Activated CD8-positive, alpha-beta T cell treated with anti-CD3 and anti-CD28 coated beads, Interleukin-2, amount 10 ng/mL, durations not matched to agents 7 days and 5 days (primary cell): ENCODE results near the gene EYS. TPM values are rescaled to one million over a fixed set of nuclear protein-coding genes. Genes with fewer than 3 reads are reported as not detected.
"Not testable (repeated sequence)": the region's sequence is repeated elsewhere in the genome, so short reads cannot be mapped to it uniquely, and the experiment has no call there.

Experiments used
- ATAC-seq: fragments of 150-1000 bp; cut with Tn5 transposase; one replicate; pipeline ENCODE4 v1.10.0; 2021; ENCODE audit warnings: moderate library complexity
- CTCF ChIA-PET: fragments of 350-600 bp; sonication (Branson Sonifier 250); formaldehyde crosslinking; loops from one replicate; lab custom pipeline; 2021; ENCODE audit warnings: antibody characterized with exemption; lab: Charles Lee
- POLR2A ChIA-PET: fragments of 350-600 bp; sonication (Branson Sonifier 250); formaldehyde crosslinking; loops from one replicate; lab custom pipeline; 2021; ENCODE audit warnings: antibody characterized with exemption; lab: Charles Lee
- DNase-seq: peaks from one replicate; pipeline ENCODE4 v3.0.0-alpha.2; 2020
- H3K27ac Mint-ChIP-seq: one replicate; pipeline ENCODE4 v1.8.0; 2021; ENCODE audit warnings: mild to moderate bottlenecking, mixed read lengths
- H3K27me3 Mint-ChIP-seq: one replicate; pipeline ENCODE4 v1.8.0; 2021; ENCODE audit warnings: low read depth, mixed read lengths
- H3K36me3 Mint-ChIP-seq: one replicate; pipeline ENCODE4 v1.8.0; 2021; ENCODE audit warnings: low read depth, mixed read lengths
- H3K4me1 Mint-ChIP-seq: one replicate; pipeline ENCODE4 v1.8.0; 2021; ENCODE audit warnings: low read depth, mixed read lengths
- H3K4me3 Mint-ChIP-seq: one replicate; pipeline ENCODE4 v1.8.0; 2021; ENCODE audit warnings: mild to moderate bottlenecking, mixed read lengths
- H3K9me3 Mint-ChIP-seq: one replicate; pipeline ENCODE4 v1.8.0; 2022; ENCODE audit warnings: mixed read lengths; ENCODE audit not compliant: insufficient read depth
- total RNA-seq, 2 experiments: library from RNA; stranded (reverse); gene quantifications; one replicate each; pipeline ENCODE4 v1.2.3, GENCODE V29; 2021

Gene EYS
- total RNA-seq, 2 experiments from 2014 or later: not detected

DNA sequence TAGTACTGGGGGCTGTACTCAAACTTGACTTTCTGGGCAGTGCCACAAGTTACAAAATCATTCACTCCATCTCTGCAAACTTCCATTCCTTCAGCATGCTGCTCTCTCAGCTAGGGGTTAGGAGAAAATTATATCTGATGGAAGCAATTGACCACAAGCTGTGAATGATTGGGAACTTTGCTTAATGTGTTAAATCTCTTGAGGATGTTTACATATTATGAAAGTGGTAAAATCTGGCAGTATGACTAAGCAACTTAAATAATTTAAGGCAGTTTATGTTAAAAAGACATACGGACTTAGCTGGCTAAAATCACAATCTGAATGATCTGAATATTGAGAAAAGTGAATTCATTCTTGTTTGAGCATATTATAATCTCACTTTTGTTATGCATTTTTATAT lies 1656.4 kb downstream of the EYS start:
- Mint-ChIP-seq H3K4me3 (no peak overlapping the region), H3K27me3 (no peaks in the 10 kb centered on the region), H3K36me3 (no peaks in the 10 kb centered on the region), H3K27ac (no peak overlapping the region), H3K4me1 (no peaks in the 10 kb centered on the region), H3K9me3 (no peaks in the 10 kb centered on the region)
- no peak for DNase-seq
- CTCF ChIA-PET: no interaction called here
- POLR2A ChIA-PET: no interaction called here
- ATAC-seq: no peak

GRCh38 chr6:64049736-64050135 lies 1657.3 kb downstream of the EYS start:
- ChIA-PET CTCF (no interaction called here), POLR2A (no interaction called here)
- DNase-seq (no peak), ATAC-seq (no peak)
- Mint-ChIP-seq H3K4me3 (no peak overlapping the region), H3K27ac (no peak overlapping the region), H3K9me3 (no peaks in the 10 kb centered on the region), H3K27me3 (no peaks in the 10 kb centered on the region), H3K36me3 (no peaks in the 10 kb centered on the region), H3K4me1 (no peaks in the 10 kb centered on the region)

GRCh38 chr6:64046746-64047208 lies 1660.2 kb downstream of the EYS start:
- no peaks in the 10 kb centered on the region for H3K9me3 Mint-ChIP-seq

GRCh38 chr6:64041373-64041772 lies 1665.7 kb downstream of the EYS start:
- no peak for ATAC-seq
- Mint-ChIP-seq H3K36me3 (no peaks in the 10 kb centered on the region), H3K4me3 (no peak overlapping the region), H3K4me1 (no peaks in the 10 kb centered on the region), H3K9me3 (no peaks in the 10 kb centered on the region), H3K27ac (no peak overlapping the region), H3K27me3 (no peaks in the 10 kb centered on the region)
- no peak for DNase-seq
- CTCF ChIA-PET: no interaction called here
- POLR2A ChIA-PET: no interaction called here

More at GRCh38 chr6:64046746-64047208, 1660.2 kb downstream of the EYS start:
- DNase-seq (no peak), ATAC-seq (no peak)
- H3K4me3 Mint-ChIP-seq: no peak overlapping the region
- CTCF ChIA-PET: no interaction called here
- no peaks in the 10 kb centered on the region for H3K27me3 Mint-ChIP-seq
- no peaks in the 10 kb centered on the region for H3K4me1 Mint-ChIP-seq
- H3K36me3 Mint-ChIP-seq: no peaks in the 10 kb centered on the region
- H3K27ac Mint-ChIP-seq: no peak overlapping the region
- POLR2A ChIA-PET: no interaction called here

- DNase-seq: no peak
- Mint-ChIP-seq H3K4me1 (no peaks in the 10 kb centered on the region), H3K9me3 (no peaks in the 10 kb centered on the region), H3K36me3 (no peaks in the 10 kb centered on the region), H3K27ac (no peak overlapping the region), H3K27me3 (no peaks in the 10 kb centered on the region), H3K4me3 (no peak overlapping the region)
- ATAC-seq: no peak
- CTCF ChIA-PET: no interaction called here
- POLR2A ChIA-PET: no interaction called here
Measured at GRCh38 chr6:64040113-64040512, 1666.9 kb downstream of the EYS start.

DNA sequence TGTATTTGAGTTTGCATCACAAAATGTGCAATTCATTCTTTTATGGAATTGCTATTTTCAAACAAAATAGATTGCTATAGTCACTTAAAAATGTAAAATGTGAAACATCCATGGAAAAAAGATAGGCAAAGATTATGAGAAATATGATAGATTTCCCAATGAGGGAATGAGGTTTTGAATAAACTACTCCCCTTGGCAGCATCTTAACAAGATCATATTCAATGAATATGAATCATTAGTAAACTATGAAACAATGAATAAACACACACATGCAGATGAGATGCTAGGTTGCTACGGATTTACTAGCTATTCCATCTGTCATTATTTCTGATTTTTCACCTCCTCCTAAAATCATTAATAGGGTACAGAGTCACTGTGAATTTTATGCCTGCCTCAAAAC lies 1669.6 kb downstream of the EYS start:
- CTCF ChIA-PET: no interaction called here
- no peak for DNase-seq
- Mint-ChIP-seq H3K9me3 (no peaks in the 10 kb centered on the region), H3K36me3 (no peaks in the 10 kb centered on the region), H3K27me3 (no peaks in the 10 kb centered on the region), H3K27ac (no peak overlapping the region), H3K4me1 (no peaks in the 10 kb centered on the region), H3K4me3 (no peak overlapping the region)
- POLR2A ChIA-PET: no interaction called here
- ATAC-seq: no peak

GRCh38 chr6:64034910-64035655 lies 1671.9 kb downstream of the EYS start:
- H3K27ac Mint-ChIP-seq: no peak overlapping the region
- H3K27me3 Mint-ChIP-seq: no peaks in the 10 kb centered on the region
- ATAC-seq (no peak), DNase-seq (no peak)
- CTCF ChIA-PET: no interaction called here
- POLR2A ChIA-PET: no interaction called here
- peaks cover 6% of the 10 kb centered on the region for H3K9me3 Mint-ChIP-seq
- no peaks in the 10 kb centered on the region for H3K36me3 Mint-ChIP-seq
- no peak overlapping the region for H3K4me3 Mint-ChIP-seq
- no peaks in the 10 kb centered on the region for H3K4me1 Mint-ChIP-seq

GRCh38 chr6:64034291-64034690 lies 1672.7 kb downstream of the EYS start:
- H3K4me1 Mint-ChIP-seq: no peaks in the 10 kb centered on the region
- H3K36me3 Mint-ChIP-seq: no peaks in the 10 kb centered on the region
- CTCF ChIA-PET: no interaction called here
- no peak overlapping the region for H3K27ac Mint-ChIP-seq
- POLR2A ChIA-PET: no interaction called here
- no peaks in the 10 kb centered on the region for H3K27me3 Mint-ChIP-seq
- ATAC-seq (no peak), DNase-seq (no peak)
- peaks cover 6% of the 10 kb centered on the region for H3K9me3 Mint-ChIP-seq
- no peak overlapping the region for H3K4me3 Mint-ChIP-seq

GRCh38 chr6:64030950-64031618 lies 1675.9 kb downstream of the EYS start:
- DNase-seq, H3K4me1 Mint-ChIP-seq, ATAC-seq, H3K9me3 Mint-ChIP-seq, H3K27me3 Mint-ChIP-seq, H3K36me3 Mint-ChIP-seq, CTCF ChIA-PET, POLR2A ChIA-PET, H3K4me3 Mint-ChIP-seq, H3K27ac Mint-ChIP-seq: not testable (repeated sequence)

DNA sequence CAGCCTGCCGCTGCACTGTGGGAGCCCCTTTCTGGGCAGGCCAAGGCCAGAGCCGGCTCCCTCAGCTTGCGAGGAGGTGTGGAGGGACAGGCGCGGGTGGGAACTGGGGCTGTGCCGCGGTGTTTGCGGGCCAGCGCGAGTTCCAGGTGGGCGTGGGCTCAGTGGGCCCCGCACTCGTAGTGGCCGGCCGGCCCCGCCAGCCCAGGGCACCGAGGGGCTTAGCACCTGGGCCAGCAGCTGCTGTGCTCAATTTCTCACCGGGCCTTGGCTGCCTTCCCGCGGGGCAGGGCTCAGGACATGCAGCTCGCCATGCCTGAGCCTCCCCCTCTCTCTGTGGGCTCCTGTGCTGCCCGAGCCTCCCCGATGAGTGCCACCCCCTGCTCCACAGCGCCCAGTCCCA lies 1683.3 kb downstream of the EYS start:
- no peak for DNase-seq
- no peaks in the 10 kb centered on the region for H3K27me3 Mint-ChIP-seq
- no peak for ATAC-seq
- ChIA-PET CTCF (no interaction called here), POLR2A (no interaction called here)
- H3K27ac Mint-ChIP-seq: no peak overlapping the region
- H3K9me3 Mint-ChIP-seq: no peaks in the 10 kb centered on the region
- no peak overlapping the region for H3K4me3 Mint-ChIP-seq
- no peaks in the 10 kb centered on the region for H3K36me3 Mint-ChIP-seq
- no peaks in the 10 kb centered on the region for H3K4me1 Mint-ChIP-seq

- no peak overlapping the region for H3K27ac Mint-ChIP-seq
- H3K27me3 Mint-ChIP-seq: no peaks in the 10 kb centered on the region
- no peak overlapping the region for H3K4me3 Mint-ChIP-seq
- ATAC-seq: no peak
- no peak for DNase-seq
- H3K4me1 Mint-ChIP-seq: no peaks in the 10 kb centered on the region
- ChIA-PET CTCF (no interaction called here), POLR2A (no interaction called here)
- no peaks in the 10 kb centered on the region for H3K36me3 Mint-ChIP-seq
- H3K9me3 Mint-ChIP-seq: no peaks in the 10 kb centered on the region
Measured at GRCh38 chr6:64014595-64014994, 1692.4 kb downstream of the EYS start.

DNA sequence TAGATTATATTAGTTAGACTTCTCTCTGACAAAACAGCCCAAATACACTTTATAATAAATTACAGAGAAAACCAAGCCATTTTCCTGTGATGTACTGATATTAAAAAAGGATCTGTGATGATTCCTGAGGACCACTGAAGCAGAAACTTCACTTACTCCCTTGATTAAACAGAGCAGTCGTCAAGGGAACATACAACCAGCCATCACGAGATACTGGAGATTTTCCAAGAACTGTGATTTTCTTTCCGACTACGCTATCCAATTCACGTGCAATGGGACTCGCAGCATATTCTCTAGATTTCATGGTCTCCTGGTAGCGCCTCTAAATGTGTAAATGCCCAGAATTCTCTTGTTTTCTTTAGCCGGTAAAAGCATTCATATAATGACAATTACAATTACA lies 1694.0 kb downstream of the EYS start:
- CTCF ChIA-PET: no interaction called here
- no peaks in the 10 kb centered on the region for H3K36me3 Mint-ChIP-seq
- H3K4me1 Mint-ChIP-seq: no peaks in the 10 kb centered on the region
- no peaks in the 10 kb centered on the region for H3K27me3 Mint-ChIP-seq
- POLR2A ChIA-PET: no interaction called here
- ATAC-seq (no peak), DNase-seq (no peak)
- no peak overlapping the region for H3K27ac Mint-ChIP-seq
- no peaks in the 10 kb centered on the region for H3K9me3 Mint-ChIP-seq
- no peak overlapping the region for H3K4me3 Mint-ChIP-seq
